ENCODE results near the gene WDR55. TPM values are rescaled to one million over a fixed set of nuclear protein-coding genes. Genes with fewer than 3 reads are reported as not detected.

WDR55 gene
- total and polyA plus RNA-seq, 10 of the 15 experiments (the other 5 are each of a cell fraction or from before 2014, with no cell fraction given), result 3.4 to 27.8 (median 20.3) TPM

DNA sequence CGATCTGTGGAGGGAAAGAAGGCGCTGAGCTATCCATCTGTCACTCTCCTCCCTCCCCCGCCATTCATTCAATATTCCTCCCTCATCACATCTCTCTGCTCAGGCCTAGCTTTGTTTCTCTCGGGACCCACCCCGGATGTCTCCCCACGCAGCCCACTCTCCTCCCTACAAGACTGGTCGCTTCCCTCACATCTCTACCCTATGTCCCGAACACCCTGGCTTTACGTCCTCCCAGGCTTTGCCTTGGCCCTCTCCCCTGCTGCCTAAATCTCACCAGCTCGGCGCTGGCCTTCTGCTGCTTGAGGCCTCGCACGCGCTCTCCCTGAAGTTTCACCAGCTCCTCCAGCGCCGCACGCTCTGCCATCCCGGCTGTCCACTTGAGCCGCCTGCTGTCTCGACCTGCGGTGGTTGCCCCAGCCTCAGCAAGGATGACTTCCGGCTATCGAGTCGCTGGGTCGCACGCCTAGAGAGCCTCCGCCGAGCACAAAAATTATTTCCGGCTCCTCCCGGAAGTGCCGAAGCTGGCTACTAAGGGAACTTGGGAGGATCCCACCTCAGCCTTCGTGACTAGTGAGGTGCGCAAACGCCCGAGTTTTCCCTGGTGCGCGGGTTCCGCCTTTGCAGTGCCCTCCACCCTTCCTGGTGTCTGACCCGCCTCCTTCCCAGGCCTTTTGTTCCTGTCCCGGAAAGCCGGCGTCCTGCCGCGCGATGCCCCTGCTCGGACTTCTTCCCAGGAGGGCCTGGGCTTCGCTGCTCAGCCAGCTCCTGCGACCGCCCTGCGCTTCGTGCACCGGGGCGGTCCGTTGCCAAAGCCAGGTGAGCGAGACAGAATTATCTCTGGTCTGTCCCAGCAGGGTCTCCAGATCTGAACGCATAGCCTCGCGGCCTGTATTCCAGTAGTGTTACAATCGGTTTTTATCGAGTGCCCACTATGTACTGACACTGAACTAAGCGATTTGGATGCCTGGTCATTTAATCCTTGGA lies 26.5 kb downstream of the WDR55 start, which contains the start of the genes HARS1 and HARS2 (continued):
- TF ChIP-seq, protein P1, sequence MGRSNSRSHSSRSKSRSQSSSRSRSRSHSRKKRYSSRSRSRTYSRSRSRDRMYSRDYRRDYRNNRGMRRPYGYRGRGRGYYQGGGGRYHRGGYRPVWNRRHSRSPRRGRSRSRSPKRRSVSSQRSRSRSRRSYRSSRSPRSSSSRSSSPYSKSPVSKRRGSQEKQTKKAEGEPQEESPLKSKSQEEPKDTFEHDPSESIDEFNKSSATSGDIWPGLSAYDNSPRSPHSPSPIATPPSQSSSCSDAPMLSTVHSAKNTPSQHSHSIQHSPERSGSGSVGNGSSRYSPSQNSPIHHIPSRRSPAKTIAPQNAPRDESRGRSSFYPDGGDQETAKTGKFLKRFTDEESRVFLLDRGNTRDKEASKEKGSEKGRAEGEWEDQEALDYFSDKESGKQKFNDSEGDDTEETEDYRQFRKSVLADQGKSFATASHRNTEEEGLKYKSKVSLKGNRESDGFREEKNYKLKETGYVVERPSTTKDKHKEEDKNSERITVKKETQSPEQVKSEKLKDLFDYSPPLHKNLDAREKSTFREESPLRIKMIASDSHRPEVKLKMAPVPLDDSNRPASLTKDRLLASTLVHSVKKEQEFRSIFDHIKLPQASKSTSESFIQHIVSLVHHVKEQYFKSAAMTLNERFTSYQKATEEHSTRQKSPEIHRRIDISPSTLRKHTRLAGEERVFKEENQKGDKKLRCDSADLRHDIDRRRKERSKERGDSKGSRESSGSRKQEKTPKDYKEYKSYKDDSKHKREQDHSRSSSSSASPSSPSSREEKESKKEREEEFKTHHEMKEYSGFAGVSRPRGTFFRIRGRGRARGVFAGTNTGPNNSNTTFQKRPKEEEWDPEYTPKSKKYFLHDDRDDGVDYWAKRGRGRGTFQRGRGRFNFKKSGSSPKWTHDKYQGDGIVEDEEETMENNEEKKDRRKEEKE (IDR thresholded peaks at IDR 0.05), result no peak
- TF ChIP-seq, protein P2, sequence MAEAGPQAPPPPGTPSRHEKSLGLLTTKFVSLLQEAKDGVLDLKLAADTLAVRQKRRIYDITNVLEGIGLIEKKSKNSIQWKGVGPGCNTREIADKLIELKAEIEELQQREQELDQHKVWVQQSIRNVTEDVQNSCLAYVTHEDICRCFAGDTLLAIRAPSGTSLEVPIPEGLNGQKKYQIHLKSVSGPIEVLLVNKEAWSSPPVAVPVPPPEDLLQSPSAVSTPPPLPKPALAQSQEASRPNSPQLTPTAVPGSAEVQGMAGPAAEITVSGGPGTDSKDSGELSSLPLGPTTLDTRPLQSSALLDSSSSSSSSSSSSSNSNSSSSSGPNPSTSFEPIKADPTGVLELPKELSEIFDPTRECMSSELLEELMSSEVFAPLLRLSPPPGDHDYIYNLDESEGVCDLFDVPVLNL (IDR thresholded peaks at IDR 0.05; ENCODE audit: low read depth, low read length), result no peak
- TF ChIP-seq NFYA (IDR thresholded peaks at IDR 0.05; ENCODE audit: borderline replicate concordance, low read depth, low read length) (no peak), CBX3 (IDR thresholded peaks at IDR 0.05; ENCODE audit: borderline replicate concordance, low read depth) (no peak), SMAD1 (IDR thresholded peaks at IDR 0.05; ENCODE audit: low read depth, partially characterized antibody) (no peak), RUNX3 (IDR thresholded peaks at IDR 0.05; ENCODE audit: low read length) (peak; percentile 61), NBN (IDR thresholded peaks at IDR 0.05) (peak; percentile 98), NR2C1 (IDR thresholded peaks at IDR 0.05) (peak; percentile 81), TARDBP (IDR thresholded peaks at IDR 0.05; ENCODE audit: borderline replicate concordance) (no peak; the same call in 1 of the 2 replicates), RELA (IDR thresholded peaks at IDR 0.05; ENCODE audit: borderline replicate concordance, partially characterized antibody) (no peak), BRCA1 (IDR thresholded peaks at IDR 0.05; ENCODE audit: low read depth, low read length) (no peak), NFIC (IDR thresholded peaks at IDR 0.05; ENCODE audit: low read depth, low read length) (no peak), KLF5 (IDR thresholded peaks at IDR 0.05; ENCODE audit: partially characterized antibody) (no peak), CBFB (IDR thresholded peaks at IDR 0.05; ENCODE audit: low read depth) (peak; percentile 54; the same call in 1 of the 2 replicates), PAX5 (IDR thresholded peaks at IDR 0.05; ENCODE audit: borderline replicate concordance, low read depth, low read length) (no peak), RAD51 (IDR thresholded peaks at IDR 0.05) (no peak), ZZZ3 (IDR thresholded peaks at IDR 0.05; ENCODE audit: control insufficient read depth, insufficient read length, low read depth) (no peak), SREBF1 (IDR thresholded peaks at IDR 0.05; ENCODE audit: low read length) (no peak), CREM (IDR thresholded peaks at IDR 0.05; ENCODE audit: low read depth) (peak; percentile 58; the same call in 1 of the 2 replicates), RBBP5 (conservative IDR thresholded peaks at IDR 0.05) (no peak), JUND (IDR thresholded peaks at IDR 0.05; ENCODE audit: low read depth, low read length) (no peak), TCF3 (IDR thresholded peaks at IDR 0.05; ENCODE audit: borderline replicate concordance, insufficient read depth, low read depth, low read length) (no peak), NR2F1 (conservative IDR thresholded peaks at IDR 0.05) (no peak), YY1 (IDR thresholded peaks at IDR 0.05; ENCODE audit: low read depth, low read length) (peak; percentile 80), POLR2AphosphoS5 (IDR thresholded peaks at IDR 0.05; ENCODE audit: low read length) (peak; percentile 92)
- TF ChIP-seq, protein P3, sequence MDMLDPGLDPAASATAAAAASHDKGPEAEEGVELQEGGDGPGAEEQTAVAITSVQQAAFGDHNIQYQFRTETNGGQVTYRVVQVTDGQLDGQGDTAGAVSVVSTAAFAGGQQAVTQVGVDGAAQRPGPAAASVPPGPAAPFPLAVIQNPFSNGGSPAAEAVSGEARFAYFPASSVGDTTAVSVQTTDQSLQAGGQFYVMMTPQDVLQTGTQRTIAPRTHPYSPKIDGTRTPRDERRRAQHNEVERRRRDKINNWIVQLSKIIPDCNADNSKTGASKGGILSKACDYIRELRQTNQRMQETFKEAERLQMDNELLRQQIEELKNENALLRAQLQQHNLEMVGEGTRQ (IDR thresholded peaks at IDR 0.05; ENCODE audit: borderline replicate concordance, low read depth, low read length), result no peak
- TF ChIP-seq, protein P4, sequence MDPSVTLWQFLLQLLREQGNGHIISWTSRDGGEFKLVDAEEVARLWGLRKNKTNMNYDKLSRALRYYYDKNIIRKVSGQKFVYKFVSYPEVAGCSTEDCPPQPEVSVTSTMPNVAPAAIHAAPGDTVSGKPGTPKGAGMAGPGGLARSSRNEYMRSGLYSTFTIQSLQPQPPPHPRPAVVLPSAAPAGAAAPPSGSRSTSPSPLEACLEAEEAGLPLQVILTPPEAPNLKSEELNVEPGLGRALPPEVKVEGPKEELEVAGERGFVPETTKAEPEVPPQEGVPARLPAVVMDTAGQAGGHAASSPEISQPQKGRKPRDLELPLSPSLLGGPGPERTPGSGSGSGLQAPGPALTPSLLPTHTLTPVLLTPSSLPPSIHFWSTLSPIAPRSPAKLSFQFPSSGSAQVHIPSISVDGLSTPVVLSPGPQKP (IDR thresholded peaks at IDR 0.05; ENCODE audit: low read depth, low read length), result peak; percentile 93

Data from GM12878 (cell line).